H1 (cell line): ENCODE measurements around the gene ITPK1. TPM values are rescaled to one million over a fixed set of nuclear protein-coding genes. Genes with fewer than 3 reads are reported as not detected.

Experiments
- CTCF ChIA-PET: fragments of 300-600 bp; sonication (Branson Sonifier 250); formaldehyde crosslinking; loops from one replicate; lab custom pipeline; 2021; ENCODE audit not compliant: partially characterized antibody; lab: Charles Lee
- POLR2A ChIA-PET: fragments of 300-600 bp; sonication (Branson Sonifier 250); formaldehyde crosslinking; loops from one replicate; lab custom pipeline; 2021; ENCODE audit warnings: inconsistent platforms; ENCODE audit not compliant: partially characterized antibody; lab: Charles Lee
- DNase-seq, 2 experiments: peaks; one replicate each; pipeline versions ENCODE4 v3.0.0 to v3.0.0-alpha.2; 2010 to 2022; ENCODE audit warnings: low spot score in 2 of 2, low read depth in 1 of 2, mixed read lengths in 1 of 2
- FAIRE-seq: peaks from 2 replicates; lab custom pipeline; 2011; peaks lifted over from hg19 to GRCh38; lab: Jason Lieb, UNC
- H2AFZ ChIP-seq: 2 replicates; pipeline ENCODE4 v1.8.1; 2012; ENCODE audit warnings: low read length, inconsistent platforms
- H2AK5ac ChIP-seq: 2 replicates; pipeline ENCODE4 v1.6.1; 2013; ENCODE audit warnings: low read depth, low read length
- H2BK120ac ChIP-seq: replicated peaks from 2 replicates; pipeline ENCODE3; 2013; ENCODE audit warnings: low read depth, low read length, inconsistent platforms
- H2BK12ac ChIP-seq: 2 replicates; pipeline ENCODE4 v1.6.1; 2013; ENCODE audit warnings: low read depth, low read length
- H2BK15ac ChIP-seq: 2 replicates; pipeline ENCODE4 v1.6.1; 2013; ENCODE audit warnings: low read length
- H2BK20ac ChIP-seq: 2 replicates; pipeline ENCODE4 v1.6.1; 2013; ENCODE audit warnings: low read length
- H2BK5ac ChIP-seq: 2 replicates; pipeline ENCODE4 v1.6.1; 2013; ENCODE audit warnings: low read depth, low read length
- H3K14ac ChIP-seq: 2 replicates; pipeline ENCODE4 v1.6.1; 2013; ENCODE audit warnings: inconsistent platforms; ENCODE audit not compliant: insufficient read length
- H3K18ac ChIP-seq: 2 replicates; pipeline ENCODE4 v1.6.1; 2013; ENCODE audit warnings: low read length; ENCODE audit errors: extremely low read depth
- H3K23ac ChIP-seq: 2 replicates; pipeline ENCODE4 v1.6.1; 2013; ENCODE audit warnings: inconsistent platforms; ENCODE audit not compliant: insufficient read length
- H3K23me2 ChIP-seq: 2 replicates; pipeline ENCODE4 v1.6.1; 2013; ENCODE audit warnings: low read depth, low read length
- H3K27ac ChIP-seq: 2 replicates; pipeline ENCODE4 v1.6.1; 2011; ENCODE audit warnings: low read depth, low read length, inconsistent platforms
- H3K27me3 ChIP-seq, 4 experiments: replicated peaks in 1 of 4; 1 replicate in 1 of 4; 2 replicates in 3 of 4; pipeline versions ENCODE4 v1.6.1 to v1.8.1; 2011 to 2013; ENCODE audit warnings: low read length in 3 of 4, mild to moderate bottlenecking in 3 of 4, inconsistent platforms in 2 of 4, mixed read lengths in 2 of 4, moderate library complexity in 1 of 4; ENCODE audit not compliant: control insufficient read depth in 3 of 4, insufficient read depth in 3 of 4; ENCODE audit errors: extremely low read depth in 1 of 4
- H3K36me3 ChIP-seq, 4 experiments: 2 replicates each; pipeline versions ENCODE4 v1.6.1 to v1.8.1; 2011 to 2013; ENCODE audit warnings: mild to moderate bottlenecking in 4 of 4, low read length in 3 of 4, moderate library complexity in 2 of 4, control low read depth in 1 of 4, inconsistent platforms in 1 of 4; ENCODE audit not compliant: insufficient read depth in 4 of 4, control insufficient read depth in 2 of 4
- H3K4ac ChIP-seq: replicated peaks from 2 replicates; pipeline ENCODE3; 2013; ENCODE audit warnings: low read length, low read depth, mixed read lengths, inconsistent platforms; ENCODE audit not compliant: insufficient read length
- H3K4me1 ChIP-seq, 4 experiments: replicated peaks in 1 of 4; 1 replicate in 1 of 4; 2 replicates in 3 of 4; pipeline versions ENCODE4 v1.6.1 to v1.8.1; 2011 to 2013; ENCODE audit warnings: low read length in 3 of 4, inconsistent platforms in 2 of 4, mixed read lengths in 1 of 4; ENCODE audit not compliant: insufficient read depth in 4 of 4, control insufficient read depth in 3 of 4
- H3K4me2 ChIP-seq, 2 experiments: 2 replicates each; pipeline versions ENCODE4 v1.6.1 to v1.8.1; 2011 to 2013; ENCODE audit warnings: low read depth in 2 of 2, low read length in 2 of 2, control low read depth in 1 of 2, inconsistent platforms in 1 of 2, mild to moderate bottlenecking in 1 of 2; ENCODE audit not compliant: insufficient read depth in 1 of 2
- H3K4me3 ChIP-seq, 4 experiments: fragments of 200-600, 300-600 bp in 1 of 4; sonication (generic), shearing (Covaris generic), sonication (Bioruptor Twin) in 1 of 4; 2 replicates each; pipeline versions ENCODE4 v1.5.1 to v1.8.1; 2011 to 2016; ENCODE audit warnings: low read length in 4 of 4, low read depth in 3 of 4, control low read depth in 2 of 4, inconsistent platforms in 2 of 4, mild to moderate bottlenecking in 2 of 4, mixed read lengths in 1 of 4, moderate library complexity in 1 of 4; ENCODE audit not compliant: insufficient read depth in 2 of 4; ENCODE audit errors: extremely low read depth in 1 of 4
- H3K56ac ChIP-seq: replicated peaks from 2 replicates; pipeline ENCODE3; 2013; ENCODE audit warnings: low read depth, mild to moderate bottlenecking, mixed read lengths, low read length, inconsistent platforms; ENCODE audit not compliant: insufficient read length
- H3K79me1 ChIP-seq: 2 replicates; pipeline ENCODE4 v1.6.1; 2013; ENCODE audit warnings: low read depth, low read length, control low read depth
- H3K79me2 ChIP-seq, 2 experiments: 2 replicates each; pipeline versions ENCODE4 v1.6.1 to v1.8.1; 2012 to 2013; ENCODE audit warnings: low read length in 2 of 2, mild to moderate bottlenecking in 2 of 2, inconsistent platforms in 1 of 2; ENCODE audit not compliant: insufficient read depth in 2 of 2, control insufficient read depth in 1 of 2
- H3K9ac ChIP-seq, 4 experiments: replicated peaks in 1 of 4; 1 replicate in 1 of 4; 2 replicates in 3 of 4; pipeline versions ENCODE4 v1.6.1 to v1.8.1; 2011 to 2013; ENCODE audit warnings: low read depth in 3 of 4, low read length in 3 of 4, control low read depth in 2 of 4, mild to moderate bottlenecking in 2 of 4, moderate library complexity in 2 of 4, inconsistent platforms in 1 of 4; ENCODE audit errors: extremely low read depth in 1 of 4
- H3K9me3 ChIP-seq, 2 experiments: 2 replicates each; pipeline versions ENCODE4 v1.6.1 to v1.8.1; 2012 to 2013; ENCODE audit warnings: mild to moderate bottlenecking in 2 of 2, moderate library complexity in 2 of 2, control low read depth in 1 of 2, inconsistent platforms in 1 of 2, low read depth in 1 of 2, low read length in 1 of 2, mixed read lengths in 1 of 2; ENCODE audit not compliant: insufficient read depth in 2 of 2
- H4K20me1 ChIP-seq, 2 experiments: replicated peaks in 1 of 2; 2 replicates each; pipeline versions ENCODE3 to v1.8.1; 2011 to 2013; ENCODE audit warnings: inconsistent platforms in 2 of 2, low read length in 2 of 2, mild to moderate bottlenecking in 1 of 2; ENCODE audit not compliant: insufficient read depth in 2 of 2, control insufficient read depth in 1 of 2
- H4K5ac ChIP-seq: 2 replicates; pipeline ENCODE4 v1.6.1; 2013; ENCODE audit warnings: low read length, low read depth, mixed read lengths, inconsistent platforms; ENCODE audit not compliant: insufficient read length
- H4K8ac ChIP-seq: 2 replicates; pipeline ENCODE4 v1.8.0; 2013; ENCODE audit warnings: mild to moderate bottlenecking, moderate library complexity, low read length, inconsistent platforms; ENCODE audit not compliant: insufficient read depth; ENCODE audit errors: extremely low read depth
- H4K91ac ChIP-seq: replicated peaks from 2 replicates; pipeline ENCODE3; 2013; ENCODE audit warnings: low read length, mixed read lengths, inconsistent platforms; ENCODE audit not compliant: insufficient read length
- ASH2L ChIP-seq: fragments of 200-600, 300-600 bp; sonication (generic); IDR thresholded peaks from one replicate; pipeline ENCODE4 v1.7.1; 2017; ENCODE audit warnings: low read length
- CBX8 ChIP-seq: fragments of 300-800, 300-1000 bp; sonication (generic); IDR thresholded peaks from 2 replicates; pipeline ENCODE4 v1.7.1; 2016; ENCODE audit warnings: low read depth, low read length, borderline replicate concordance
- CTBP2 ChIP-seq: IDR thresholded peaks from 2 replicates; pipeline ENCODE4 v1.7.0; 2011; ENCODE audit warnings: borderline replicate concordance, mild to moderate bottlenecking, moderate library complexity, mixed read lengths, low read length; ENCODE audit not compliant: insufficient read depth, insufficient read length
- HDAC6 ChIP-seq: IDR thresholded peaks from one replicate; pipeline ENCODE4 v1.7.1; 2012; ENCODE audit warnings: low read depth, mild to moderate bottlenecking, inconsistent platforms, low read length, moderate library complexity
- WGBS, 2 experiments: shearing (Covaris generic) in 1 of 2; methylation state at CpG; one replicate each; pipeline versions ENCODE4 v1.1.6 to v1.1.7; 2013 to 2015; ENCODE audit warnings: low lambda C conversion rate in 2 of 2, mixed read lengths in 2 of 2, inconsistent platforms in 1 of 2, low coverage in 1 of 2, missing lambda C conversion rate in 1 of 2; ENCODE audit not compliant: insufficient replicate concordance in 2 of 2, insufficient coverage in 1 of 2, insufficient read length in 1 of 2; ENCODE audit errors: extremely low coverage in 1 of 2, missing lambda C conversion rate in 1 of 2; 5-methylcytosine and 5-hydroxymethylcytosine counted together
- polyA plus RNA-seq, 7 experiments: library from polyadenylated mRNA; depleted of rRNA in 3 of 7; stranded (reverse) in 5 of 7; unstranded in 2 of 7; fragments of >200 nt in 5 of 7; fragments of 200-250 nt in 2 of 7; gene quantifications; 1 replicate in 5 of 7; 2 replicates in 1 of 7; 4 replicates in 1 of 7; pipeline versions ENCODE4 v1.2.1 to v1.2.3, GENCODE V29; 2011 to 2013; ENCODE audit warnings: missing spikeins in 2 of 7, mixed read lengths in 2 of 7
- total RNA-seq: library from RNA; stranded (reverse); fragmentation: NEBNext Ultra II Directional; extraction: Animal tissue kit (Norgen Biotek cat#: 25700); gene quantifications from 2 replicates; pipeline ENCODE4 v1.2.1, GENCODE V29; 2021

ITPK1 gene
- total and polyA plus RNA-seq, 2 of the 8 experiments (the other 6 are each of a cell fraction or from before 2014, with no cell fraction given): 108 to 143 TPM

GRCh38 chr14:92960706-92961566 is 154.8 kb downstream of the ITPK1 start:
- H2BK120ac ChIP-seq: no peak overlapping the region
- peaks cover 2 to 5% (median 4%) of the 10 kb centered on the region in 4 experiments; a peak in 3 of 7 replicates for H3K4me1 ChIP-seq
- H3K4ac ChIP-seq: no peak overlapping the region
- H4K5ac ChIP-seq: no peak overlapping the region
- peaks cover 2 to 16% (median 11%) of the 10 kb centered on the region in 4 experiments; a peak in 7 of 8 replicates for H3K36me3 ChIP-seq
- no peak overlapping the region for H3K18ac ChIP-seq
- H4K20me1 ChIP-seq: peaks cover 7 to 16% of the 10 kb centered on the region in 2 experiments
- H3K4me2 ChIP-seq: no peak overlapping the region
- no peaks in the 10 kb centered on the region; a peak in 1 of 4 replicates for H3K9me3 ChIP-seq
- FAIRE-seq (no peak), DNase-seq (no peak)
- peaks cover 2% of the 10 kb centered on the region; the same call in 1 of the 2 replicates for H3K79me1 ChIP-seq
- no peak overlapping the region for H2BK20ac ChIP-seq
- no peak overlapping the region for H2BK15ac ChIP-seq
- no peak overlapping the region for H3K56ac ChIP-seq
- H3K27me3 ChIP-seq: no peaks in the 10 kb centered on the region
- TF ChIP-seq ASH2L (no peak), CTBP2 (no peak), HDAC6 (no peak), CBX8 (no peak)
- TF ChIP-seq, all 59 proteins: peak for 0
- Histone ChIP-seq H3K79me2 (peaks cover 0 to 17% of the 10 kb centered on the region in 2 experiments; a peak in 2 of 4 replicates), H2BK5ac (no peak overlapping the region), H3K14ac (no peak overlapping the region), H2BK12ac (no peak overlapping the region), H3K23me2 (no peaks in the 10 kb centered on the region), H4K91ac (no peak overlapping the region), H3K4me3 (no peak overlapping the region), H2AK5ac (no peak overlapping the region), H3K9ac (no peak overlapping the region), H3K27ac (no peak overlapping the region; the same call in 1 of the 2 replicates), H4K8ac (no peak overlapping the region), H2AFZ (no peak overlapping the region), H3K23ac (no peak overlapping the region)
- WGBS, 2 experiments: 91% methylated on average over 17 of the region's 18 CpGs; no CpG with 5 or more reads in 1 of the 2 experiments
- POLR2A ChIA-PET: no interaction called here
- CTCF ChIA-PET: interaction anchor here (1.4 to 5.5 kb wide), 3 partner anchors 10 to 147 kb away, joined by 3 to 31 read pairs (median 20); no protein-coding TSS in a partner anchor
